GM18526 (cell line): ENCODE measurements around the gene C2CD4D.

Source experiments
- POLR2A ChIP-seq: IDR thresholded peaks from 3 replicates; pipeline ENCODE4 v1.6.1; 2011; ENCODE audit not compliant: insufficient read length; ENCODE audit errors: extremely low read depth

The C2CD4D gene

DNA sequence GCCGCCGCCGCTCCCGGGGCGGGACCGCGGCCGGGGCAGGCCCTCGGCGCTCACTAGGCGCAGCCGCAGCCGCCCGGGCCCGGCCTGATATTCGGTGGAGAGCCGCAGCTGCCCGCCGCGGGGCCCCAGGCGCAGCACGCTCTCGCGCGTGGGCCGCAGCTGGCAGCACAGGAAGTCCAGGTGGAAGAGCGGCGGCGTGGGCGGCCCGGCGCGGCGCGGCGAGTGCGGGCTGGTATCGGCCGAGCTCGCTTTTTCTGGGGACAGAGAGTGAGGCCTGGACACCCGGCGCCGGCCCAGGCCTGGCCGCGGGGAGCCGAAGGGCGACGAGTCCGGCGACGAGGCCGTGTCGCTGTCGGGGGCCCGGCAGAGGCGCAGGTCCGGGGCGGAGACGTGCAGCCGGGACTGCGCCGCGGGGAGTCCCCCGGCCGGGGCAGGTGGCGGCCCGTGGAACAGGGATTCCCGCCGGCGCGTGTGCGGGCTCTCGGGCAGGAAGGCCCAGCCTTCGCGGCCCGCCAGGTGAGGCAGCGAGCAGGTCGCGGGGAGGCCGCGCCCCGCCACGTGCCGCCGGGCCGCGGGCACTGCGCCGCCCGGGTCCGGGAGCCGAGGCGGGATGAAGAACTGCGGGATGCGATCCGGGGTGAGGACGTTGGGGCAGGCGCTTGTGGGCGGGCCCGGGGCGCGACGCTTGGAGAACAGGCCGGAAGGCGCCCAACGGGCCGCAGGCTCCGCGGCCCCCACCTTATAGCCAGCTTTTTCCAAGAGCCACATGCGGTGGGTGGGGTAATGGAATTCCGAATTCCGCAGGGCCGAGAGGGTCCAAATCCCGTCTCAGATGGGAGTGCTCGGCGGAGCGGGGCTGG, 1.2 kb downstream of the C2CD4D start:
- TF ChIP-seq POLR2A, result no peak

DNA sequence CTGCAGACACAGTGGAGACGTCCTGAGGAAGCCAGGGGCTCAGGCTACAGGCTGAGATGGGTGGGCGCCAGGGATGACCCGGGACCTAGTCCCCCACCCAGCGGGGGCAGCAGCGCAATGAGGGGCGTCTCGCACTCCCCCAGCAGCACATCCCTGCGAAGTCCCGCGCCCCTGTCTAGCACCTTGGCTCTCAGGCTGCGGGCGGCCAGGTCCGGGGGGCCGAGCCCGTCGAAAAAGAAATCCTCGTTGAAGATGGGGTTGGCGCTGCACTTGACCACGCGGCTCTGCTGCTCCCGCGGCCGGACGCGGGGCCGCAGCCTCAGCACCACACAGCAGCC, 1.8 kb downstream of the C2CD4D start:
- TF ChIP-seq POLR2A, result no peak

DNA sequence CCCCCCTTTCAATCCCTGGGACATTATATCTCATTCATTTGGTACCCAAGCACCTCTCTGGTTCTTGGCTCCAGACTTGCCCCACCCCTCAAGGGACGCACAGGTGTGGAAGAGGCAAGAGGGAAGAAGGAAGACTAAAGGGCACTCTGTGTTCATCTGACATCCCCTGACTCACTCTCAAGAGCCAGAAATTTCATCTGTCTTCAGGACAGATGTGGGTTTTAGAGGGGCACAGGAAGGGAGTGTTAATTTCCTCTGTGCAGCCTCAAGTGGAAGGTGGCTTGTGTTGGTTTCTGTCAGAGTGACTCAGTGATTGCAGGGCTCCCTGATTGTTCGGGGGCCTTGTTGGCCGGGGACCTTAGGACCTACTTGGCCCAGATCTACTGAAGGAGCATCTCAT, 2.4 kb downstream of the C2CD4D start:
- TF ChIP-seq POLR2A, result no peak

DNA sequence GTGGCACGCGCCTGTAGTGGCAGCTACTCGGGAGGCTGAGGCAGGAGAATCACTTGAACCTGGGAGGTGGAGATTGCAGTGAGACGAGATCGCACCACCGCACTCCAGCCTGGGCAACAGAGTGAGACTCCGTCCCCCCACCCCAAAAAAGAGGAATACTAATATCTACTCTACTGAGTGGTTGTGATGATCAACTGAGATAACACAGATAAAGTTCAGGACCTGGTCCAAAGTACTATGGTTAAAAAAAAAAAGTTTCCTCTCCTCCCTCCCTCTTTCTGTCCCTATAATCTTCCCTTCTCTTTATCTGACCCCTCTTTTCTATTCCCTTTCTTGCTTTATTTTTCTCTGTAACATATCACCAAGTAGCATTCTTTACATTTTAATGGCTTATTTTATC, 4.0 kb downstream of the C2CD4D start:
- no peak for TF ChIP-seq POLR2A

DNA sequence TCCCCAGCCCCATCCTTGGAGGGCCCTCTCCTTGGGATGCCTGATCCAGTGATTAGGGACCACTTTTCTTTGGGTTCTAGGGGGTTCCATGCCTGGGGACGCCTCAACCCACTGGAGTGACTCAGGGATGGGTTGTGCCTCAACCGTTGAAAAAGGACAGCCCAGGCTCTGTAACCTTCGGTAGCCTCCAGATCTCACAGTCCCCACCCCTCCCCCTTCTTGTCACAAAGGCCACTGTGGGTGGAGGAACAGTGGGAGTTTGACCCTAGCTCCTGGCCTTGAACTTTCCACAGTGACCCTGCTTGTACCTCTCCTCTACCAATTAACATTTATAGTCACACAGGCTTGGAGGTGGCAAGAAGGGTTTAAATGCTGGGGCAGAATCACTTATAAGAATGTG, 5.4 kb downstream of the C2CD4D start:
- TF ChIP-seq POLR2A, result no peak

DNA sequence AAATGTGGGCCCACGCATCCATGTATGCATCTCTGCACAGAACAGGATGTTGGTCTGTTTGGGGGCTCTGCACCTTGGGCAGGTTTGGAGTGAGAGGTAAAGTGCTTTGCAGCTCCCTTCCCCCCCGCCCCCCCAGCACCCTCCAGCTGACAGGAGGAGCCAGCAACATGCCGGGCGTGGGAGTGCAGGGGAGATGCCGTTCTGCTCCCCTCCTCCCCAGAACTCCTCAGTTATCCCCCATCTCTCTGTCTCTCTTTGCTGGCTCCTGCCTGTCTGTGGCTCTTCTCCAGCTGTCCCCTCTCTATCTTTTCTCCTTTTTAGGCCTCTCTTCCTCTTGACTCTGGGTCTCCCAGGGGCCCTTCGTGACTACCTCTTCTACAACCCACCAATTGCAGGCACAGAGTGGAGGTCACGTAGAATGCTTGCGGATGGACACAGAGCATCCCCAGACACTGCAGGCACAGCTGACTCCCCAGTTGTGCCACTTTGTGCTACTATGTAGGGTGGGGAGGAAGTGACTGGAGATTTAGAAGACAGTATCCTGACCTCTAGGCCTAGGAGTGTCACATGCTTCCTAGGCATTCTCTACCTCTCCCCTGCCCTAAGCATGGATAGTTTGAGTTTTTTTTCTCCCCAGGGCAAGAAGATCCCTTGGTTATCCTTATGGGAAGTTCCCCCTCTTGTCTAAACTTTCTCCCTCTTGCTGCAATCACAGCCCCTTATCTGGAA, 6.3 kb downstream of the C2CD4D start:
- no peak for TF ChIP-seq POLR2A

DNA sequence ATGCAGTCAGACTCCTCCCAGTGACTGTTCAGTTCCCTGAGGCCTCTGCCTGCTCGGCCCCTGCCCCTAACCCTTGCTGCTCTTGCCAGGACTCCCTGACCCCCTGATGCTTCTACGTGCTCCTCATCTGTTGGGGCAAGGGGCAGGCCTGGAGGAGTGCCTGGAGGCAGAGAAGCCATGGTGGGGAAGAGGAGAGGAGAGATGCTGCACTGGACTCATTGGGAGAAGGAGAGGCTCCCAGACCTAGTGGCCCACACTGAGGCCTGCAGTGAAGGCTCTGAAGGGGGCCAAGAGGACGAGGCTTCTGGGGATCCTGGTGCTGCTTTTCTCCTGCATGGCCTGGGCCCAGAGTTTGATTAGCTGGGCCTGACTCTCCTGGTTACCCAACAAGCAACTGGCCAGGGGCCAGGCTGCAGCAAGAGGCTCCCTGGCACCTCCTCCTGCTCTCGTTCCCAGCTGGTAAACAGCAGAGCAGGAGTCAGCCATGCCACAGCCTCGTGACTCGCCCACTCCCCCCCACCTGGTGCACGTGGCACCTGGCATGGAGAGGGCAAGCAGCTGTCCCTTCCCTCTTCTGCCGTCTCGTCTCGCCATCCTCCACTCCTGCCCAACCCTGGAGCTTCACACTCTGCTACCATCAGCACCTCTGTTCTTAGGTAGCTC, 7.2 kb downstream of the C2CD4D start:
- no peak for TF ChIP-seq POLR2A

DNA sequence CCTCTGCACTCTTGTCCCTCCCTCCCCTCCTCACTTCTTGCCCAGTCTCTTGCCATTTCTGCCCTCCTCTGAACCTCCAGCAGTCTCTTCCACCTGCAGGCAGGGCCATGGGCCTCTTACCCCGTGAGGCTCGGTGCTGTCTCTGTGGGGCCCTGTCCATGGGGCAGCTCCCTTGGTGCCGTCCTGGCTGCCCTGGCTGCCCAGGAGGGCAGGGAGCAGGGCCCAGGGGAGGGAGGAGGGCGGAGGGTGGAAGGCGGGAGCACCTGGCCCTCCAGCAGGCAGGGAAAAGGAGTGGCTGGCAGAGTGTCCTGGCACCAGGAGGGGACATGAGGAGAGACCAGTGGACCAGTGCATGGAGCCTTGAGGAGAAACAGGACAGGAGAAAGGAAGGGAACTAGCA, 8.0 kb downstream of the C2CD4D start, which contains the start of gene RORC:
RORC (minus strand) TSS at position 198 of the 400 bp plus-strand sequence; CDS start at position 160, 38 bp downstream.
- no peak for TF ChIP-seq POLR2A

DNA sequence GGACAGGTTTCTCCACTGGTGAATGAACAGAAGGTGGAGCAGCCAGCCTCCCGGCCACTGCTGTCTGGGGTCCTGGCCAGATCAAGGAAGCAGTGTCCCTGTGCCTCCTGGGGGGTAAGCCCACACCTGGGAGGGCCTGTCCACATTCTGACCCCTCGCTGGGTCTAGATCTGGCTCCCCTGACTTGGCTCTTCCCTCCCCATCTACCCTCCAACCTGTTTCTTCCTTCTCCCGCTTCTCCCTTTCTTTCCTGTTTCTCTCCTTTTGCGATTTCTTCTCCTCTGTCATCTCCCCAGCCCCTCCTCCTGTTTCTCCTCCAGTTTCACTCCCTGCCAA, 8.4 kb downstream of the C2CD4D start:
- TF ChIP-seq POLR2A, result no peak

DNA sequence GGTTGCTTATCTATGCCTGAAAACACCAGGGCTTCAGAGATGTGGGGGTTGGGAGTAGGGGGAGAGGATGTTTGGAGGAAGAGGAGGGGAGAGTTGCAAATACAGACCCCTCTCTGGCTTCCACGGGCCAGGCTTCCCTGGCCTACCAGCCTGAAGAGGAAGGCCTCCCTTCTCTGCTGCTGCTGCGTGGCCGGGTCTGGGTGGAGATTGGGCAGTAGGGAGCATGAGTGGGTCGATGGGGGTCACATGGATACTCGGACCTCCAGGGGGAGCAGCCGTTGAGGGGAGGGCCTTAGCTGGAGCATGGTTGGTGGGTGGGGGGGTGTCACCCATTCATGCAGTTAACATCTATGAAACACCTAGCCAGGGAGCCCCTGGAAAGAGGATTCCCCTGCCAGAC, 9.6 kb downstream of the C2CD4D start:
- TF ChIP-seq POLR2A, result no peak

DNA sequence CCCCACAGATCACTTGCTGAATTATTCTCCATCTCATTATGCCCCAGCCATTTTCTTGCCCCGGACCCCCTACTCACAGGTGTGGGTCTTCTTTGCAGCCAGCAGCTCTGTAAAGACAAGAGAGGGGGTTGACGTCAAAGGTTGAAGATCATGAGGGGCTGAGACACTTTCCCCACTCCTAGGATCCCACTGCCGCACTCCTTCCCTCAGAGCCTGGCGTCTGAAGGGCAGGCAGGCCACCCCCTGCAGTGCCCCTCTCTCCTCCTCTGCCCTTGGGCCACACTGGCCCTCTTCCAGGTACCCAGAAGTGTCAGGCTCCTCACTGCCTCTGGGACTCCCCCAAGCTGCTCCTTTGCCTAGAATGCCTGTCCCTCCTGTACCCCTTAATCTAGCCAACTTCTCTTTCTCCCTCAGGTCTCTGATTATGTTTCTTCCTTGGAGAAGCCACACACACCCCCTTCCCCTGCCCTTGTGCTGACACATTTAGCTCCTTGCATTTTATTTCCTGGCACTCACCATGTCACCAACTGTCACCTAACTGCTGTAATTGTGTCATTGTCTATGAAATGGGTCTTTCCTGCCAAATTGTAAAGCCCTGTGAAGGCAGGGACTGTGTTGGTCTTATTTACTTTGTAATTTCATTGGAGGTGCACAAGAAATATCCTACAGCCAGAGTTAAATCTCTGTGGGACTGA, 10.1 kb downstream of the C2CD4D start:
- TF ChIP-seq POLR2A, result no peak

DNA sequence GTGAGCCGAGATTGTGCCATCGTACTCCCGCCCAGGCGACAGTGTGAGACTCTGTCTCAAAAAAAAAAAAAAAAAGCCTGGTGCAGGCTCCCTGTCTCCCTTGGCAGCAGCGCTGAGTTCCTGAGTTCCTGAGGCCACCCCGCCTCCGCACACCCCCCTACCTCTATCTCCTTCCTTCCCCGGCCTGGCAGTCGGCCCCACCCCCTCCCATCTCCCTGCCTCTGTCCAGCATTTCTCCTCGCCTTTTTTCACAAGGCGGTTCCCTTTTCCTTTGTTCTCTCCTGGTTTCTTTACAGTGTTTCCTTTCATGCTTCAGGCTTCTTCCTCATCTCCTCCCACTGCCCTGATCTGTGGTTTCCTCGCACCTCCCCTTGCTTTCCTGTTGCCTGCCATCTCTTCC, 10.7 kb downstream of the C2CD4D start:
- no peak for TF ChIP-seq POLR2A

DNA sequence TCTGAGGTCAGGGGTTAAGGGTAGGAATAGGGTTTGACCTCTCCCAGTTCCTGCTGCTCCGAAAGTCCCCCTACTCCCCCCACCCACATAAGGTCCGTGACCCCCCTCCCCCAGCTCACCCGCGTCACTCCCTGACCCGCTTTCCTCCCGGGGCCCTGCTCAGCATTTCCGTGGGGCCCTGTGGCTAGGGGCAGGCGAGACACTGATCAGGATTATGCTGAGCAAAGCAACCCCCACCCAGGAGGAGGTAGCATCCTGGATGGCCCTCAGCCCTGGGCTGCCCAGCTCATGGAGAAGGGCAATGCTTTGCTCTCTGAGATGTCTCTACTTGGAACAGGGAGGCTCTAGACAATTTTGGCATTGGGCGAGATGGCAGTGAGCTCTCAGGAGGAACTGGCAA, 11.8 kb downstream of the C2CD4D start:
- no peak for TF ChIP-seq POLR2A

DNA sequence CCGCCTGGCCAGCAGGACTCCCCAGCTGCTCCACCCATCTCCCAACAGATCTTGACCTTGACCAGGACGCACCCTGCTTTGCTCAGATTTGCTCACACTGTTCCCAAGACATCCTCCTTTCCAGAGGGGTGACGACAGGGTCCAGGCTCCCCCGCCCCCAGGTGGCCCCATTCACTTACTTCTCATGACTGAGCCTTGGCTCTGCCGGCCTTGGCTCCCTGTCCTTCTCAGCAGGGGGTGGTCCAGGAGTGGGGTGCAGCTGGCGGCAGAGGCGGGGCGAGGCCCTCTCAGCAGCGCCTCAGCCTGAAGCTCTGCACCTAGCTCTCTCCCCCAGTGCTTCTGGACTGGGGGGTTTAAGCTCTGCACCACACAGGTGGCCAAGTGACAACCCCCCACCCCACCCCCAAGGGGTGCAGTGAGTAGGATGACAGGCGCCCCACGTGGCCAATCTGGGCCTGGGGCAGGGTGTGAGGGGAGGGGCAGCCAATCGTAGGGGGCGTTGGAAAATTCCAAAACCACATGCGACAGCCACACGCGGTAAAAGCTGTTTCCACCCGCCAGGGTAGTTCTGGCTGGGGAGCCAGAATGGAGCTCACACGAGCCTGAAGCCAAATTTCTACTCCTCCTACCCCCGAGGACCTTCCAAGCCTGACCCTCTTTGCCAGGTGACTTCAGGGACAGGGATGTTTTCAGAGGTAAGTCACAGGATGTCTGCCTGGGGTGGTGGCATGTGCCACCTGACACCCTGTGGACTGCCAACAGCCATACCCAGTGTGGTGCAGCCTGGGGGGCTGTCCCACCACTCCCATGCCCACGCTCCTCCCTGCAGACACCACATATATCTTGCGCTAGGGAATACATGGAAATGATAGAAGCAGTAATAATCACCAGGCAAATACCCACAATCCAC, 13.6 kb downstream of the C2CD4D start:
- TF ChIP-seq POLR2A, result no peak
